Measurements from ENCODE around the gene GPR32.

DNA sequence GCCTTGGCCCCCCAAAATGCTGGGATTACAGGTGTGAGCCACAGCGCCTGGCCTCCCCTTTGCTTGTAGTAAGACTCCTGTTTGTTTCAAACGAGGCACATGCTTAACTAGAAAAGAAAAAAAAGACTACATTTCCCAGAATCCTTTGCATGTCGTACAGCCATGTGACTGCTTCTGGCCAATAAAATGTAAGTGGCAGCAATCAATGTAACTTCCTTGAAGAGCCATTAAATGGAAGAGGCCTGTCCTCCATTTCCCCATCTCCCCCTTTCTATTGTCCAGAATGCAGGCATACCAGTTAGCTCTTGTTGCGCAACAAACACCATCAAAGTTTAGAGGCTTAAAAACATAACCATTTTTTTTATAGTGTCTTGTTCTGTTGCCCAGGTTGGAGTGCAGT is 10.4 kb upstream of the GPR32 start:
- no peak for TF ChIP-seq POLR2A (IDR thresholded peaks at IDR 0.05)
- TF ChIP-seq, protein P1, sequence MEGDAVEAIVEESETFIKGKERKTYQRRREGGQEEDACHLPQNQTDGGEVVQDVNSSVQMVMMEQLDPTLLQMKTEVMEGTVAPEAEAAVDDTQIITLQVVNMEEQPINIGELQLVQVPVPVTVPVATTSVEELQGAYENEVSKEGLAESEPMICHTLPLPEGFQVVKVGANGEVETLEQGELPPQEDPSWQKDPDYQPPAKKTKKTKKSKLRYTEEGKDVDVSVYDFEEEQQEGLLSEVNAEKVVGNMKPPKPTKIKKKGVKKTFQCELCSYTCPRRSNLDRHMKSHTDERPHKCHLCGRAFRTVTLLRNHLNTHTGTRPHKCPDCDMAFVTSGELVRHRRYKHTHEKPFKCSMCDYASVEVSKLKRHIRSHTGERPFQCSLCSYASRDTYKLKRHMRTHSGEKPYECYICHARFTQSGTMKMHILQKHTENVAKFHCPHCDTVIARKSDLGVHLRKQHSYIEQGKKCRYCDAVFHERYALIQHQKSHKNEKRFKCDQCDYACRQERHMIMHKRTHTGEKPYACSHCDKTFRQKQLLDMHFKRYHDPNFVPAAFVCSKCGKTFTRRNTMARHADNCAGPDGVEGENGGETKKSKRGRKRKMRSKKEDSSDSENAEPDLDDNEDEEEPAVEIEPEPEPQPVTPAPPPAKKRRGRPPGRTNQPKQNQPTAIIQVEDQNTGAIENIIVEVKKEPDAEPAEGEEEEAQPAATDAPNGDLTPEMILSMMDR (IDR thresholded peaks at IDR 0.05), result no peak

All from Peyer's patch (tissue), 4 donors.